Gastrocnemius medialis (tissue), 4 donors: ENCODE data around the gene GSG1. TPM values are rescaled to one million over a fixed set of nuclear protein-coding genes. Genes with fewer than 3 reads are reported as not detected.

Experiments used
- ATAC-seq, 2 donors: fragments of 150-250 bp; one replicate each; pipeline ENCODE4 v1.9.1; 2016
- DNase-seq, 2 donors: peaks; one replicate each; pipeline ENCODE4 v3.0.0-alpha.2; 2019
- H3K27ac ChIP-seq, 4 donors: fragments of 200-600 bp; sonication (generic); 1 replicate in 1 of 4; 2 replicates in 3 of 4; pipeline ENCODE4 v1.5.1; 2016 to 2018; ENCODE audit warnings: mild to moderate bottlenecking in 2 of 4, moderate library complexity in 1 of 4
- H3K27me3 ChIP-seq, 3 donors: fragments of 200-600 bp; sonication (generic) in 2 of 3; 1 replicate in 1 of 3; 2 replicates in 2 of 3; pipeline versions ENCODE4 v1.5.1 to v1.6.0; 2016 to 2019; ENCODE audit warnings: mild to moderate bottlenecking in 1 of 3, moderate library complexity in 1 of 3
- H3K36me3 ChIP-seq, 2 donors: fragments of 200-600 bp; sonication (generic) in 1 of 2; one replicate each; pipeline ENCODE4 v1.5.1; 2017 to 2018
- H3K4me1 ChIP-seq, 2 donors: fragments of 200-600 bp; sonication (generic) in 1 of 2; one replicate each; pipeline ENCODE4 v1.5.1; 2016 to 2017; ENCODE audit warnings: mild to moderate bottlenecking in 2 of 2
- H3K4me3 ChIP-seq, 4 donors: fragments of 200-600 bp; sonication (generic) in 3 of 4; 1 replicate in 1 of 4; 2 replicates in 3 of 4; pipeline ENCODE4 v1.5.1; 2016 to 2019; ENCODE audit warnings: mild to moderate bottlenecking in 2 of 4
- H3K9me3 ChIP-seq, 3 donors: fragments of 200-600 bp; sonication (generic) in 2 of 3; 1 replicate in 1 of 3; 2 replicates in 2 of 3; pipeline ENCODE4 v1.5.1; 2016 to 2019
- CTCF ChIP-seq, 5 experiments: fragments of 450-650 bp in 3 of 5; fragments of 200-600 bp in 2 of 5; sonication (generic) in 2 of 5; IDR thresholded peaks in 4 of 5; conservative IDR thresholded peaks in 1 of 5; 1 replicate in 4 of 5; 2 replicates in 1 of 5; pipeline ENCODE4 v1.5.1; 2016 to 2019; ENCODE audit warnings: antibody characterized with exemption in 5 of 5, mild to moderate bottlenecking in 3 of 5, moderate library complexity in 3 of 5
- POLR2A ChIP-seq, 2 donors: fragments of 450-650 bp; IDR thresholded peaks; one replicate each; pipeline ENCODE4 v1.6.1; 2017; ENCODE audit warnings: antibody characterized with exemption in 2 of 2, mild to moderate bottlenecking in 2 of 2, moderate library complexity in 2 of 2
- in situ Hi-C, 4 donors: fragments of 200-750 bp; cut with MboI; loops; one replicate each; pipeline versions ENCODE4 v1.15.0 to v1.8.0; 2017; ENCODE audit warnings: low sequenced_read_pairs in 4 of 4
- intact Hi-C: fragments of 100-400 bp; cut with DNase I; formaldehyde crosslinking; loops from one replicate; pipeline ENCODE4 v1.15.1; 2023; ENCODE audit warnings: low total_unique reads
- total RNA-seq, 4 donors: library from RNA; depleted of rRNA; stranded (reverse); fragments of >200 nt; gene quantifications; one replicate each; pipeline versions ENCODE4 v1.1.0 to v1.2.3, GENCODE V29; 2016

The GSG1 gene
- total RNA-seq, 4 donors from 2014 or later = not detected

DNA sequence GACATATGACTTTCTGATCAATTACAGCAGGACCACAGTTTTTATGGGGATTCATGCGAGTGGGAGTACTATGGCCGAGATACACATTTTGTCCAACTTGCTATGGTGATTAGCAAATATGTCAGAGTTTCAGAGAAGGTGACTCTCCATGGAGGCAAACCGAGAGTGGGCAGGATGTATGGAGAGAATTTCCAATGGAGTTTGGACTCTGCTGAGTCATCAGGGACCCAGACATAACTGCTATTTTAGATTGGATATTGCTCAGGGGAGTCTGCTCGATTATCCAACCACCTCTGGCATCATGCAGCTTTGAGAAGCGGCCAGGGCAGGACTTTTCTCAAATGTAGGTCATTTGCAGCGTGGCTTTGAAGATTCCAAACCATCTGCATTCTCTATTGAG lies 9.5 kb upstream of the GSG1 start:
- DNase-seq = no peak
- Histone ChIP-seq H3K4me1 (peaks cover 0 to 8% of the 10 kb centered on the region in 2 donors), H3K27ac (no peak overlapping the region), H3K4me3 (no peak overlapping the region), H3K9me3 (no peaks in the 10 kb centered on the region), H3K27me3 (no peaks in the 10 kb centered on the region), H3K36me3 (no peaks in the 10 kb centered on the region)
- no peak for ATAC-seq
- in situ Hi-C loops (no loop called here), intact Hi-C loops (no loop called here)
- TF ChIP-seq POLR2A (IDR thresholded peaks at IDR 0.05) (no peak), CTCF (IDR thresholded peaks at IDR 0.05 in 4 of 5, conservative IDR thresholded peaks at IDR 0.05 in 1 of 5) (no peak)

DNA sequence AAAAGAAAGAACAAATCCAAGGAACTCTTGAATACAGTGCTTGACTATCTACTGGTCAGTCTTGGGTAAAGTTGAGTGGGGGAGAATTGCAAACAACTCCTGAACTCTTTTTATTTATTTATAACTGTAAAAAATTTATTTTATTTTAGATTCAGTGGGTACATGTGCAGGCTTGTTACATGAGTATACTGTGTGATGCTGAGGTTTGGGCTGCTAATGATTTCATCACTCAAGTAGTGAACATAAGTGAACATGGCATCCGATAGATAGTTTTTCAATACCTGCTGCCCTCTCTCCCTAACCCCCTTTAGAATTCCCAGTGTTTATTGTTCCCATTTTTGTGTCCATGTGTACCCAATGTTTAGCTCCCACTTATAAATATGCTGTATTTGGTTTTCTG lies 3.2 kb upstream of the GSG1 start:
- Histone ChIP-seq H3K36me3 (no peaks in the 10 kb centered on the region), H3K4me3 (no peak overlapping the region), H3K27me3 (no peaks in the 10 kb centered on the region), H3K9me3 (no peaks in the 10 kb centered on the region), H3K4me1 (peaks cover 0 to 2% of the 10 kb centered on the region in 2 donors), H3K27ac (no peak overlapping the region)
- ATAC-seq = no peak
- intact Hi-C loops = no loop called here
- in situ Hi-C loops = no loop called here
- TF ChIP-seq POLR2A (IDR thresholded peaks at IDR 0.05) (no peak), CTCF (IDR thresholded peaks at IDR 0.05 in 4 of 5, conservative IDR thresholded peaks at IDR 0.05 in 1 of 5) (no peak)
- no peak for DNase-seq

GRCh38 chr12:13105781-13106180 lies 2.3 kb upstream of the GSG1 start:
- H3K4me3 ChIP-seq = no peak overlapping the region
- peaks cover 0 to 7% of the 10 kb centered on the region in 2 donors for H3K4me1 ChIP-seq
- in situ Hi-C loops (no loop called here), intact Hi-C loops (no loop called here)
- H3K9me3 ChIP-seq = no peaks in the 10 kb centered on the region
- DNase-seq = no peak
- H3K27ac ChIP-seq = no peak overlapping the region
- TF ChIP-seq POLR2A (IDR thresholded peaks at IDR 0.05) = no peak
- no peaks in the 10 kb centered on the region for H3K27me3 ChIP-seq
- H3K36me3 ChIP-seq = no peaks in the 10 kb centered on the region
- no peak for ATAC-seq

- no peak overlapping the region for H3K27ac ChIP-seq
Measured at GRCh38 chr12:13104409-13104808, 942 bp upstream of the GSG1 start.

More at GRCh38 chr12:13104409-13104808, 942 bp upstream of the GSG1 start:
- Histone ChIP-seq H3K27me3 (no peaks in the 10 kb centered on the region), H3K9me3 (no peaks in the 10 kb centered on the region), H3K4me3 (no peak overlapping the region), H3K4me1 (peaks cover 13 to 21% of the 10 kb centered on the region in 2 donors), H3K36me3 (no peaks in the 10 kb centered on the region)
- TF ChIP-seq POLR2A (IDR thresholded peaks at IDR 0.05) (no peak), CTCF (IDR thresholded peaks at IDR 0.05 in 4 of 5, conservative IDR thresholded peaks at IDR 0.05 in 1 of 5) (no peak)
- in situ Hi-C loops (no loop called here), intact Hi-C loops (loop anchor here (5.0 kb wide), 2 partner anchors 43 to 187 kb away; no protein-coding TSS in a partner anchor)
- no peak for DNase-seq
- ATAC-seq = no peak
